ENCODE results near the gene TMEFF2.

Gene TMEFF2

GRCh38 chr2:192194866-192195547 lies at the start of gene TMEFF2:
Gene TMEFF2 (minus strand): TSS chr2:192194933. CDS start chr2:192194524, 409 bp downstream.
- DNase-seq, result peak; percentile 36

GRCh38 chr2:192243488-192243887 lies 48.8 kb upstream of the TMEFF2 start:
- no peak for DNase-seq

GRCh38 chr2:192236136-192236535 lies 41.4 kb upstream of the TMEFF2 start:
- DNase-seq, result no peak

GRCh38 chr2:192230889-192231453 lies 36.2 kb upstream of the TMEFF2 start:
- no peak for DNase-seq

GRCh38 chr2:192228685-192229084 lies 34.0 kb upstream of the TMEFF2 start:
- DNase-seq, result no peak

GRCh38 chr2:192218970-192219369 lies 24.2 kb upstream of the TMEFF2 start:
- DNase-seq, result no peak

GRCh38 chr2:192218377-192218776 lies 23.6 kb upstream of the TMEFF2 start:
- DNase-seq, result no peak

- DNase-seq, result no peak
These were observed 21.6 kb upstream of the TMEFF2 start for GRCh38 chr2:192216336-192216735.

GRCh38 chr2:192215096-192215877 lies 20.6 kb upstream of the TMEFF2 start:
- no peak for DNase-seq

GRCh38 chr2:192208848-192209247 lies 14.1 kb upstream of the TMEFF2 start:
- DNase-seq, result no peak

GRCh38 chr2:192206399-192206798 lies 11.7 kb upstream of the TMEFF2 start:
- no peak for DNase-seq

- DNase-seq, result no peak
These were observed 9.1 kb upstream of the TMEFF2 start for GRCh38 chr2:192203876-192204275.

- no peak for DNase-seq
These were observed 7.6 kb upstream of the TMEFF2 start for GRCh38 chr2:192202373-192202772.

- DNase-seq, result no peak
These were observed 6.4 kb upstream of the TMEFF2 start for GRCh38 chr2:192201116-192201515.

- no peak for DNase-seq
These were observed 2.6 kb upstream of the TMEFF2 start for GRCh38 chr2:192197357-192197756.

GRCh38 chr2:192196421-192197194 lies 1.9 kb upstream of the TMEFF2 start:
- no peak for DNase-seq

GRCh38 chr2:192195548-192196418 lies 1.1 kb upstream of the TMEFF2 start:
- DNase-seq, result no peak

- no peak for DNase-seq
These were observed 368 bp downstream of the TMEFF2 start for GRCh38 chr2:192194265-192194865.

GRCh38 chr2:192190474-192190873 lies 4.3 kb downstream of the TMEFF2 start:
- no peak for DNase-seq

- DNase-seq, result no peak
These were observed 7.9 kb downstream of the TMEFF2 start for GRCh38 chr2:192186806-192187205.

- DNase-seq, result no peak
These were observed 10.4 kb downstream of the TMEFF2 start for GRCh38 chr2:192184349-192184748.

GRCh38 chr2:192183296-192183695 lies 11.4 kb downstream of the TMEFF2 start:
- no peak for DNase-seq
